Measurements from ENCODE around the gene SEMA4B. TPM values are rescaled to one million over a fixed set of nuclear protein-coding genes. Genes with fewer than 3 reads are reported as not detected.

SEMA4B gene
- total and polyA plus RNA-seq, 9 of the 15 experiments (the other 6 are each of a cell fraction or from before 2014, with no cell fraction given), result 1.3 to 33.6 (median 11.0) TPM

GRCh38 chr15:90228960-90229359 is 27.8 kb downstream of the SEMA4B start:
- intact Hi-C loops (cut with micrococcal nuclease), result no loop called here
- no peak for FAIRE-seq
- in situ Hi-C loops (cut with MboI), result no loop called here
- peak; percentile 35; the same call in 1 of the 2 replicates for TF ChIP-seq POLR2A (conservative IDR thresholded peaks at IDR 0.05)
- peak; percentile 54 for TF ChIP-seq RBM22 (IDR thresholded peaks at IDR 0.05; ENCODE audit: low read depth, low read length, poor library complexity, severe bottlenecking)
- TF ChIP-seq RBFOX2 (IDR thresholded peaks at IDR 0.05; ENCODE audit: low read depth, low read length), result 0 out of 2 replicates have a peak, but pooled peaks have one; percentile 31
- peak; percentile 42; the same call in 1 of the 2 replicates for TF ChIP-seq POLR2G (IDR thresholded peaks at IDR 0.05; ENCODE audit: low read depth, low read length)
- no peak for TF ChIP-seq HMG20A (CRISPR knock-in tag; conservative IDR thresholded peaks at IDR 0.05)
- no peak for TF ChIP-seq NFATC3 (IDR thresholded peaks at IDR 0.05)
- no peak for TF ChIP-seq FIP1L1 (IDR thresholded peaks at IDR 0.05; ENCODE audit: low read depth, low read length, poor library complexity, severe bottlenecking)
- no peak for TF ChIP-seq KDM5B (IDR thresholded peaks at IDR 0.05; ENCODE audit: insufficient replicate concordance, low read depth, low read length)
- TF ChIP-seq, protein P1, sequence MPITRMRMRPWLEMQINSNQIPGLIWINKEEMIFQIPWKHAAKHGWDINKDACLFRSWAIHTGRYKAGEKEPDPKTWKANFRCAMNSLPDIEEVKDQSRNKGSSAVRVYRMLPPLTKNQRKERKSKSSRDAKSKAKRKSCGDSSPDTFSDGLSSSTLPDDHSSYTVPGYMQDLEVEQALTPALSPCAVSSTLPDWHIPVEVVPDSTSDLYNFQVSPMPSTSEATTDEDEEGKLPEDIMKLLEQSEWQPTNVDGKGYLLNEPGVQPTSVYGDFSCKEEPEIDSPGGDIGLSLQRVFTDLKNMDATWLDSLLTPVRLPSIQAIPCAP (CRISPR knock-in tag; IDR thresholded peaks at IDR 0.05; ENCODE audit: borderline replicate concordance), result no peak
- TF ChIP-seq LCOR (CRISPR knock-in tag; IDR thresholded peaks at IDR 0.05), result no peak
- TF ChIP-seq ZKSCAN8 (CRISPR knock-in tag; IDR thresholded peaks at IDR 0.05), result no peak
- TF ChIP-seq U2AF2 (optimal IDR thresholded peaks at IDR 0.05; ENCODE audit: low read depth, low read length), result no peak
- TF ChIP-seq RBM17 (IDR thresholded peaks at IDR 0.05; ENCODE audit: borderline replicate concordance, low read depth, low read length), result no peak
- TF ChIP-seq TRIM24 (IDR thresholded peaks at IDR 0.05), result no peak
- TF ChIP-seq SMARCB1 (IDR thresholded peaks at IDR 0.05; ENCODE audit: insufficient read length, low read depth), result no peak
- no peak for TF ChIP-seq ZNF174 (CRISPR knock-in tag; IDR thresholded peaks at IDR 0.05)
- 0 out of 2 replicates have a peak, but pooled peaks have one; percentile 23 for TF ChIP-seq SUPT5H (IDR thresholded peaks at IDR 0.05)
- no peak for TF ChIP-seq FOXP1 (CRISPR knock-in tag; IDR thresholded peaks at IDR 0.05)
- Histone ChIP-seq H2AFZ (ENCODE audit: low read depth, low read length) (no peak overlapping the region), H4K20me1 (replicated peaks; ENCODE audit: control insufficient read depth, insufficient read depth, low read length) (0 out of 2 replicates have a peak, but pooled peaks cover 4% of the 10 kb centered on the region), H3K79me2 (ENCODE audit: control insufficient read depth, insufficient read depth, low read length) (peaks cover 25% of the 10 kb centered on the region), H3K9me3 (replicated peaks; ENCODE audit: control insufficient read depth, insufficient read depth, low read depth, low read length) (no peaks in the 10 kb centered on the region), H3K4me3 (no peak overlapping the region), H3K4me2 (ENCODE audit: insufficient read depth, low read length) (no peak overlapping the region), H3K4me1 (replicated peaks in 1 of 2; ENCODE audit: control insufficient read depth in 2 of 2, insufficient read depth in 2 of 2, low read length in 2 of 2) (peaks cover 7 to 45% of the 10 kb centered on the region in 2 experiments; a peak in 3 of 5 replicates), H3K27me3 (ENCODE audit: control insufficient read depth in 2 of 2, insufficient read depth in 2 of 2, low read length in 2 of 2) (no peaks in the 10 kb centered on the region), H3K36me3 (ENCODE audit: control insufficient read depth, insufficient read depth, low read length) (peaks cover 83% of the 10 kb centered on the region), H3K9ac (ENCODE audit: insufficient read depth in 1 of 2, low read depth in 2 of 2, low read length in 2 of 2) (peak overlapping the region in 1 of 2 experiments; percentile 43; a peak in 2 of 4 replicates), H3K27ac (ENCODE audit: extremely low read depth, low read depth, low read length) (no peak overlapping the region), H3K9me1 (ENCODE audit: control insufficient read depth, insufficient read depth, low read length) (no peaks in the 10 kb centered on the region)
- ATAC-seq, result no peak
- WGBS (ENCODE audit: insufficient coverage, low coverage, missing lambda C conversion rate), result 92% methylated on average over 13 of the region's 15 CpGs
- BruUV-seq (replicated peaks), result TSS peak; percentile 43
- no peak for DNase-seq (ENCODE audit: extremely low read depth in 1 of 4, low spot score in 3 of 4)
- POLR2A ChIA-PET, result interaction anchor here (0.6 to 0.9 kb wide), 2 partner anchors 8 to 28 kb away, joined by 3 read pairs; partner anchors contain the start of gene SEMA4B
- CTCF ChIA-PET (ENCODE audit: low intra/inter-chr PET ratio), result no interaction called here
